ENCODE measurements around the gene SV2B. TPM values are rescaled to one million over a fixed set of nuclear protein-coding genes. Genes with fewer than 3 reads are reported as not detected.

SV2B gene
- polyA plus RNA-seq, 6 donors from 2014 or later = 0.04 to 0.12 TPM; not detected in 4

- Mint-ChIP-seq H3K27me3 (peaks cover 16 to 51% (median 29%) of the 10 kb centered on the region in 3 donors), H3K4me1 (no peaks in the 10 kb centered on the region), H3K27ac (no peak overlapping the region), H3K4me3 (no peak overlapping the region), H3K9me3 (no peaks in the 10 kb centered on the region), H3K36me3 (no peaks in the 10 kb centered on the region)
- DNase-seq (no peak), ATAC-seq (ENCODE audit: low read depth in 2 of 2) (no peak)
These were observed 184.9 kb downstream of the SV2B start for GRCh38 chr15:91284758-91285466.

- peak overlapping the region in 1 of 6 donors; percentile 5 for H3K27ac Mint-ChIP-seq
- ATAC-seq (ENCODE audit: low read depth in 2 of 2) (peak in 1 of 2 donors; percentile 56), DNase-seq (no peak)
- no peaks in the 10 kb centered on the region for H3K36me3 Mint-ChIP-seq
- peaks cover 0 to 7% (median 0%) of the 10 kb centered on the region in 3 donors for H3K4me1 Mint-ChIP-seq
- H3K4me3 Mint-ChIP-seq = no peak overlapping the region
- H3K9me3 Mint-ChIP-seq = peaks cover 0 to 2% (median 0%) of the 10 kb centered on the region in 7 donors
- H3K27me3 Mint-ChIP-seq = peaks cover 7 to 21% (median 9%) of the 10 kb centered on the region in 3 donors
These were observed 189.3 kb downstream of the SV2B start for GRCh38 chr15:91289324-91289723.

- H3K4me1 Mint-ChIP-seq = peaks cover 0 to 7% (median 0%) of the 10 kb centered on the region in 3 donors
- H3K27me3 Mint-ChIP-seq = peaks cover 9 to 13% (median 12%) of the 10 kb centered on the region in 3 donors
- DNase-seq (no peak), ATAC-seq (ENCODE audit: low read depth in 2 of 2) (no peak)
- H3K36me3 Mint-ChIP-seq = no peaks in the 10 kb centered on the region
- peaks cover 0 to 2% (median 0%) of the 10 kb centered on the region in 7 donors for H3K9me3 Mint-ChIP-seq
- H3K4me3 Mint-ChIP-seq = no peak overlapping the region
- peak overlapping the region in 1 of 6 donors; percentile 49 for H3K27ac Mint-ChIP-seq
These were observed 190.5 kb downstream of the SV2B start for GRCh38 chr15:91290553-91290952.

- Mint-ChIP-seq H3K9me3 (peaks cover 0 to 2% (median 0%) of the 10 kb centered on the region in 7 donors), H3K4me3 (peak overlapping the region in 2 of 8 donors; percentile 49 to 61), H3K36me3 (no peaks in the 10 kb centered on the region), H3K27ac (peak overlapping the region in 1 of 6 donors; percentile 49), H3K27me3 (peaks cover 9 to 16% (median 12%) of the 10 kb centered on the region in 3 donors), H3K4me1 (peaks cover 0 to 7% (median 0%) of the 10 kb centered on the region in 3 donors)
- DNase-seq (peak; percentile 26), ATAC-seq (ENCODE audit: low read depth in 2 of 2) (peak; percentile 47 to 65)
These were observed 191.6 kb downstream of the SV2B start for GRCh38 chr15:91291673-91292072.

GRCh38 chr15:91294344-91294743 is 194.3 kb downstream of the SV2B start:
- peaks cover 0 to 4% (median 0%) of the 10 kb centered on the region in 7 donors for H3K9me3 Mint-ChIP-seq
- H3K27me3 Mint-ChIP-seq = peaks cover 16 to 32% (median 17%) of the 10 kb centered on the region in 3 donors
- H3K36me3 Mint-ChIP-seq = no peaks in the 10 kb centered on the region
- ATAC-seq (ENCODE audit: low read depth in 2 of 2) (no peak), DNase-seq (no peak)
- peaks cover 0 to 7% (median 0%) of the 10 kb centered on the region in 3 donors for H3K4me1 Mint-ChIP-seq
- H3K27ac Mint-ChIP-seq = no peak overlapping the region
- no peak overlapping the region for H3K4me3 Mint-ChIP-seq

GRCh38 chr15:91294795-91295194 is 194.7 kb downstream of the SV2B start:
- Mint-ChIP-seq H3K36me3 (no peaks in the 10 kb centered on the region), H3K27ac (no peak overlapping the region), H3K9me3 (peaks cover 0 to 4% (median 0%) of the 10 kb centered on the region in 7 donors), H3K4me3 (no peak overlapping the region), H3K4me1 (peaks cover 0 to 7% (median 0%) of the 10 kb centered on the region in 3 donors), H3K27me3 (peaks cover 16 to 32% (median 18%) of the 10 kb centered on the region in 3 donors)
- ATAC-seq (ENCODE audit: low read depth in 2 of 2) = no peak
- DNase-seq = no peak

GRCh38 chr15:91298101-91298500 is 198.0 kb downstream of the SV2B start:
- H3K27me3 Mint-ChIP-seq = peaks cover 27 to 46% (median 38%) of the 10 kb centered on the region in 3 donors

GRCh38 chr15:91302588-91303439 is 202.8 kb downstream of the SV2B start:
- Mint-ChIP-seq H3K27ac (no peak overlapping the region), H3K36me3 (no peaks in the 10 kb centered on the region), H3K27me3 (peaks cover 35 to 45% (median 42%) of the 10 kb centered on the region in 3 donors), H3K9me3 (no peaks in the 10 kb centered on the region), H3K4me3 (no peak overlapping the region), H3K4me1 (no peaks in the 10 kb centered on the region)
- DNase-seq (peak; percentile 14), ATAC-seq (ENCODE audit: low read depth in 2 of 2) (no peak)

More at GRCh38 chr15:91298101-91298500, 198.0 kb downstream of the SV2B start:
- DNase-seq = no peak
- ATAC-seq (ENCODE audit: low read depth in 2 of 2) = no peak
- Mint-ChIP-seq H3K9me3 (peaks cover 0 to 2% (median 0%) of the 10 kb centered on the region in 7 donors), H3K27ac (no peak overlapping the region), H3K4me1 (no peaks in the 10 kb centered on the region), H3K4me3 (no peak overlapping the region), H3K36me3 (no peaks in the 10 kb centered on the region)

- Mint-ChIP-seq H3K4me1 (no peaks in the 10 kb centered on the region), H3K9me3 (no peaks in the 10 kb centered on the region), H3K4me3 (peak overlapping the region in 1 of 8 donors; percentile 75), H3K36me3 (no peaks in the 10 kb centered on the region), H3K27ac (no peak overlapping the region), H3K27me3 (peaks cover 34 to 41% (median 39%) of the 10 kb centered on the region in 3 donors)
- ATAC-seq (ENCODE audit: low read depth in 2 of 2) (no peak), DNase-seq (no peak)
These were observed 204.2 kb downstream of the SV2B start for GRCh38 chr15:91304210-91304609.

GRCh38 chr15:91304786-91305185 is 204.7 kb downstream of the SV2B start:
- H3K27ac Mint-ChIP-seq = no peak overlapping the region
- no peak for DNase-seq
- peaks cover 35 to 46% (median 37%) of the 10 kb centered on the region in 3 donors for H3K27me3 Mint-ChIP-seq
- no peak for ATAC-seq (ENCODE audit: low read depth in 2 of 2)
- no peaks in the 10 kb centered on the region for H3K9me3 Mint-ChIP-seq
- no peak overlapping the region for H3K4me3 Mint-ChIP-seq
- no peaks in the 10 kb centered on the region for H3K4me1 Mint-ChIP-seq
- H3K36me3 Mint-ChIP-seq = no peaks in the 10 kb centered on the region

GRCh38 chr15:91306144-91306543 is 206.1 kb downstream of the SV2B start:
- no peak for ATAC-seq (ENCODE audit: low read depth in 2 of 2)
- Mint-ChIP-seq H3K4me3 (no peak overlapping the region), H3K27me3 (peaks cover 31 to 37% (median 32%) of the 10 kb centered on the region in 3 donors), H3K9me3 (no peaks in the 10 kb centered on the region), H3K36me3 (no peaks in the 10 kb centered on the region), H3K4me1 (peaks cover 0 to under 1% (median under 1%) of the 10 kb centered on the region in 3 donors), H3K27ac (no peak overlapping the region)
- DNase-seq = no peak

- H3K4me1 Mint-ChIP-seq = peaks cover 9 to 13% (median 13%) of the 10 kb centered on the region in 3 donors
- H3K27ac Mint-ChIP-seq = no peak overlapping the region
- DNase-seq = no peak
- H3K36me3 Mint-ChIP-seq = no peaks in the 10 kb centered on the region
- H3K9me3 Mint-ChIP-seq = no peaks in the 10 kb centered on the region
- peaks cover 23 to 28% (median 25%) of the 10 kb centered on the region in 3 donors for H3K27me3 Mint-ChIP-seq
- H3K4me3 Mint-ChIP-seq = no peak overlapping the region
- no peak for ATAC-seq (ENCODE audit: low read depth in 2 of 2)
These were observed 207.5 kb downstream of the SV2B start for GRCh38 chr15:91307601-91308000.

GRCh38 chr15:91308199-91308598 is 208.1 kb downstream of the SV2B start:
- H3K27me3 Mint-ChIP-seq = peaks cover 22 to 25% (median 23%) of the 10 kb centered on the region in 3 donors
- DNase-seq = no peak
- ATAC-seq (ENCODE audit: low read depth in 2 of 2) = no peak
- no peaks in the 10 kb centered on the region for H3K36me3 Mint-ChIP-seq
- H3K9me3 Mint-ChIP-seq = no peaks in the 10 kb centered on the region
- H3K27ac Mint-ChIP-seq = peak overlapping the region in 1 of 6 donors; percentile 9
- H3K4me1 Mint-ChIP-seq = peaks cover 9 to 13% (median 13%) of the 10 kb centered on the region in 3 donors
- H3K4me3 Mint-ChIP-seq = no peak overlapping the region

Data from naive B cell (primary cell).